ENCODE results near the gene RFFL.

The RFFL gene

DNA sequence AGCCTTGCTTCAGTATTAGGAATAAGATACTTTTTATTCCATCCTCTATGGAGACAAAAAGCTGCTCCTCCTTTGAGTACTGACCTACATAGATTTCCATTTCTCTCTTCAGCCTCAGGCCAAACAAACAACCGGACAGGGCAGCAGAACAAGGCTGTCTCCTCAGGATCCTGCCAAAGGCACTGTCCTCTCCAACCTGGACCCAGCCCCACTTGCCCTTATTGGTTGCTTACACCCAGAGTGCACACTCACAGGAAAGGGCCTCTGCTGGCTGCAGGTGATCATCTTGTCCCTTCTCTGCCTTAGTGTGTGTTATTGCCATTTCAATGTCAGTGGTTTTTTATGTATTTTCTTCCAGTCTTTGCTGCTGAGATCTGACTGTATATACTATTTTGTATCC, 56.5 kb downstream of the RFFL start:
- Histone ChIP-seq H3K27me3 (ENCODE audit: low read depth, low read length) (no peaks in the 10 kb centered on the region), H3K79me2 (ENCODE audit: low read length) (no peaks in the 10 kb centered on the region), H3K4me1 (ENCODE audit: low read length) (no peaks in the 10 kb centered on the region), H3K27ac (ENCODE audit: low read length) (no peak overlapping the region), H3K36me3 (replicated peaks; ENCODE audit: low read depth, low read length) (peaks cover 55% of the 10 kb centered on the region), H4K20me1 (ENCODE audit: insufficient read depth, low read length) (no peaks in the 10 kb centered on the region), H3K4me3 (ENCODE audit: low read length) (no peak overlapping the region), H2AFZ (ENCODE audit: low read depth, low read length) (no peak overlapping the region), H3K9ac (ENCODE audit: low read length) (no peak overlapping the region), H3K9me3 (ENCODE audit: insufficient read depth, low read length) (no peaks in the 10 kb centered on the region), H3K4me2 (ENCODE audit: low read length) (no peak overlapping the region)
- TF ChIP-seq, protein P1, sequence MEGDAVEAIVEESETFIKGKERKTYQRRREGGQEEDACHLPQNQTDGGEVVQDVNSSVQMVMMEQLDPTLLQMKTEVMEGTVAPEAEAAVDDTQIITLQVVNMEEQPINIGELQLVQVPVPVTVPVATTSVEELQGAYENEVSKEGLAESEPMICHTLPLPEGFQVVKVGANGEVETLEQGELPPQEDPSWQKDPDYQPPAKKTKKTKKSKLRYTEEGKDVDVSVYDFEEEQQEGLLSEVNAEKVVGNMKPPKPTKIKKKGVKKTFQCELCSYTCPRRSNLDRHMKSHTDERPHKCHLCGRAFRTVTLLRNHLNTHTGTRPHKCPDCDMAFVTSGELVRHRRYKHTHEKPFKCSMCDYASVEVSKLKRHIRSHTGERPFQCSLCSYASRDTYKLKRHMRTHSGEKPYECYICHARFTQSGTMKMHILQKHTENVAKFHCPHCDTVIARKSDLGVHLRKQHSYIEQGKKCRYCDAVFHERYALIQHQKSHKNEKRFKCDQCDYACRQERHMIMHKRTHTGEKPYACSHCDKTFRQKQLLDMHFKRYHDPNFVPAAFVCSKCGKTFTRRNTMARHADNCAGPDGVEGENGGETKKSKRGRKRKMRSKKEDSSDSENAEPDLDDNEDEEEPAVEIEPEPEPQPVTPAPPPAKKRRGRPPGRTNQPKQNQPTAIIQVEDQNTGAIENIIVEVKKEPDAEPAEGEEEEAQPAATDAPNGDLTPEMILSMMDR (IDR thresholded peaks at IDR 0.05; ENCODE audit: low read depth, low read length) = no peak
- TF ChIP-seq EZH2phosphoT487 (IDR thresholded peaks at IDR 0.05; ENCODE audit: low read depth) = no peak

DNA sequence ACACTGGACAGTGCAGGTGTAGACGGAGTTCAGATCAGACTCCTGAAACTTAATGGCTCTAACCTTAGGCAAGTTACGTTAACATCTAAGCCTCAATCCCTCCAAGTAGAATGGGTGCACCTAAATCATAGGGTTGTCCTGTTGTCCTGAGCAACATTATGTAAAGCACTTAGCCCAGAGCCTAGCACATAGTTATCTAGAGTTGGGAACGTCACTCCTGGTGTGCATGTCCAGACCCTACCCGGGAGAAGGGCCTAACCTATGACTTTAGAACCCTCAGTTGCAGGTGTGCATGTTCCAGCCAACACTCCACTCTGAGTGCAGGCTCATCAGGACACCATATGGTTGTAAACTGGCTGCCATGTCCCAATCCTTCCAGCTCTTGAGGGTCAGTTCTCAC, 57.2 kb downstream of the RFFL start:
- no peaks in the 10 kb centered on the region for H3K4me1 ChIP-seq (ENCODE audit: low read length)
- H3K9me3 ChIP-seq (ENCODE audit: insufficient read depth, low read length) = no peaks in the 10 kb centered on the region
- H3K79me2 ChIP-seq (ENCODE audit: low read length) = no peaks in the 10 kb centered on the region
- TF ChIP-seq EZH2phosphoT487 (IDR thresholded peaks at IDR 0.05; ENCODE audit: low read depth) = no peak
- TF ChIP-seq, protein P1 (IDR thresholded peaks at IDR 0.05; ENCODE audit: low read depth, low read length) = no peak
- H3K27me3 ChIP-seq (ENCODE audit: low read depth, low read length) = no peaks in the 10 kb centered on the region
- no peaks in the 10 kb centered on the region for H4K20me1 ChIP-seq (ENCODE audit: insufficient read depth, low read length)
- H3K4me2 ChIP-seq (ENCODE audit: low read length) = no peak overlapping the region
- no peak overlapping the region for H3K4me3 ChIP-seq (ENCODE audit: low read length)
- H2AFZ ChIP-seq (ENCODE audit: low read depth, low read length) = no peak overlapping the region
- H3K36me3 ChIP-seq (replicated peaks; ENCODE audit: low read depth, low read length) = peaks cover 54% of the 10 kb centered on the region
- no peak overlapping the region for H3K27ac ChIP-seq (ENCODE audit: low read length)
- H3K9ac ChIP-seq (ENCODE audit: low read length) = no peak overlapping the region

DNA sequence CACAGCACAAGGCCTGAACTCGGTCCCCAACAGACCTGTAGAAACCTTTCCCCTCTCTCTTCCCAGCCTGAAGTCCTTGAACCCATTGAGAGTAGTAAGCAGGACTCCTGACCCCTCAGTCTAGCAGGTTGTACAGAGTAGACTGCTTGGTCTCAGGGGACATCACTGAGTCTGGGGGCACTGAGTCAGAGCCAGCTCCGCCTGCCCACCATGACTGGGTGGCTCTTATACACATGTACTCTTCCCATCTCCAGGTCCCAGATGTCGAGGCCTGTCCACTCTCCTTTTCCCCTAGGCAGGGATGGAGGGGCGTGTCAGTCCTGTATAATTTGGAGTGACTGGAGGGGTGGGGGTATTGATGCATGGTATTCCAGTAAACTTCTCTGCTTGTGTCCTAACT, 59.7 kb downstream of the RFFL start:
- no peaks in the 10 kb centered on the region for H4K20me1 ChIP-seq (ENCODE audit: insufficient read depth, low read length)
- no peaks in the 10 kb centered on the region for H3K79me2 ChIP-seq (ENCODE audit: low read length)
- no peak overlapping the region for H3K27ac ChIP-seq (ENCODE audit: low read length)
- no peaks in the 10 kb centered on the region for H3K9me3 ChIP-seq (ENCODE audit: insufficient read depth, low read length)
- no peaks in the 10 kb centered on the region for H3K27me3 ChIP-seq (ENCODE audit: low read depth, low read length)
- no peak for TF ChIP-seq EZH2phosphoT487 (IDR thresholded peaks at IDR 0.05; ENCODE audit: low read depth)
- TF ChIP-seq, protein P1 (IDR thresholded peaks at IDR 0.05; ENCODE audit: low read depth, low read length) = no peak
- H3K4me1 ChIP-seq (ENCODE audit: low read length) = no peaks in the 10 kb centered on the region
- H3K4me2 ChIP-seq (ENCODE audit: low read length) = no peak overlapping the region
- H3K36me3 ChIP-seq (replicated peaks; ENCODE audit: low read depth, low read length) = peaks cover 47% of the 10 kb centered on the region
- no peak overlapping the region for H3K9ac ChIP-seq (ENCODE audit: low read length)
- no peak overlapping the region for H2AFZ ChIP-seq (ENCODE audit: low read depth, low read length)
- H3K4me3 ChIP-seq (ENCODE audit: low read length) = no peak overlapping the region

DNA sequence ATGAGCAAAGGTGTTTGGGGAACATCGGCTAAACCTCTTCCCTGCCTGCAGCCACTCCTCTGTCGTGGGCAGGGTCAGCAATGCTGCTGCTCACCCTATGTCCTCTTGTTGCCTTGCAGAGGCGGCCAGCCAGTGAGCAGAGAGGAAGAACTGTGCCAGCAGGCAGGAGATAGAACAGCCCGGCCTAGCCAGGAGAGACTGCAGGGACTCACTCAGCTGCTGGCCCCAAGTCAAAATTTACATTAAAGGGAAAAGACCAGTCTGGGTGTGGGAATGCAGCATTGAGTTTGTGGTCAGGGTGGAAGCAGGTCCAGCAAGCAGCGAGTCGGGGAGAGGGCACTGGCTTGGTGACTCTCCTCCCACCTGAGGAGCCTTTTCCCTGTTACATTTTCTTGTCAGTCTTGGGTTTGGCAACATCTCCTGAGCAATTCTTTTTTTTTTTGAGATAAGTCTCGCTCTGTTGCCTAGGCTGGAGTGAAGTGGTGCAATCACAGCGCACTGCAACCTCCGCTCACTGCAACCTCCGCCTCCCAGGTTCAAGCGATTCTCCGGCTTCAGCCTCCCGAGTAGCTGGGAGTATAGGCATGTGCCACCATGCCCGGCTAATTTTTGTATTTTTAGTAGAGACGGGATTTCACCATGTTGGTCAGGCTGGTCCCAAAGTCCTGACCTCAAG, 60.5 kb downstream of the RFFL start:
- H3K36me3 ChIP-seq (replicated peaks; ENCODE audit: low read depth, low read length) = peaks cover 48% of the 10 kb centered on the region
- H3K4me2 ChIP-seq (ENCODE audit: low read length) = no peak overlapping the region
- no peaks in the 10 kb centered on the region for H3K27me3 ChIP-seq (ENCODE audit: low read depth, low read length)
- no peak overlapping the region for H3K27ac ChIP-seq (ENCODE audit: low read length)
- no peak overlapping the region for H3K4me3 ChIP-seq (ENCODE audit: low read length)
- H3K4me1 ChIP-seq (ENCODE audit: low read length) = peaks cover 4% of the 10 kb centered on the region
- no peak overlapping the region for H2AFZ ChIP-seq (ENCODE audit: low read depth, low read length)
- H3K9me3 ChIP-seq (ENCODE audit: insufficient read depth, low read length) = no peaks in the 10 kb centered on the region
- no peaks in the 10 kb centered on the region for H3K79me2 ChIP-seq (ENCODE audit: low read length)
- TF ChIP-seq, protein P1 (IDR thresholded peaks at IDR 0.05; ENCODE audit: low read depth, low read length) = no peak
- TF ChIP-seq EZH2phosphoT487 (IDR thresholded peaks at IDR 0.05; ENCODE audit: low read depth) = no peak
- H4K20me1 ChIP-seq (ENCODE audit: insufficient read depth, low read length) = no peaks in the 10 kb centered on the region
- no peak overlapping the region for H3K9ac ChIP-seq (ENCODE audit: low read length)

Data from OCI-LY3 (cell line).